NCI-H446 treated with DMSO at 0.1 percent for 48 hours (cell line): Measurements from ENCODE around the gene SHISA7.

Experiments used
- DNase-seq: peaks from one replicate; lab custom pipeline; 2025; lab: John Stamatoyannopoulos, UW

Gene SHISA7

DNA sequence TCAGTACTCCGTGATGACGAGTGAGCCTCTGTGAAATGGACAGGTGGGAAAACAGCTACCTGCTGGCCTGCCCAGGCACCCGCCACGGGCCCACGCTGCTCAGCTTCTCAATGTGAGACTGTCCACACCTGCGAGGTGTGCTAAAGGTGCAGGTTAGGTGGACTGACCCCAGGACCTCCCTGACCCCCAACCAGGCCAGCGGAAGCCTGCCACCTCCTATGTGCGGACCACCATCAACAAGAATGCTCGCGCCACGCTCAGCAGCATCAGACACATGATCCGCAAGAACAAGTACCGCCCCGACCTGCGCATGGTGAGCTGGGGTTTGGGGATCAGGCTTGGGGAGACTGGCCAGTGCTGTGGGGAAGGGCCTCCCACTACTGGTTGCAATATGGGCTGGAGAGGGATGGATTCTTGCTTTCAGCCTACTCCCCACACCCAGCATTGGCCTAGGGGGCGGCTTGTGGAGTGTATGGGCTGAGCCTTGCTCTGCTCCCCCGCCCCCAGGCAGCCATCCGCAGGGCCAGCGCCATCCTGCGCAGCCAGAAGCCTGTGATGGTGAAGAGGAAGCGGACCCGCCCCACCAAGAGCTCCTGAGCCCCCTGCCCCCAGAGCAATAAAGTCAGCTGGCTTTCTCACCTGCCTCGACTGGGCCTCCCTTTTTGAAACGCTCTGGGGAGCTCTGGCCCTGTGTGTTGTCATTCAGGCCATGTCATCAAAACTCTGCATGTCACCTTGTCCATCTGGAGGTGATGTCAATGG, 55.2 kb downstream of the SHISA7 start:
- DNase-seq: no peak

DNA sequence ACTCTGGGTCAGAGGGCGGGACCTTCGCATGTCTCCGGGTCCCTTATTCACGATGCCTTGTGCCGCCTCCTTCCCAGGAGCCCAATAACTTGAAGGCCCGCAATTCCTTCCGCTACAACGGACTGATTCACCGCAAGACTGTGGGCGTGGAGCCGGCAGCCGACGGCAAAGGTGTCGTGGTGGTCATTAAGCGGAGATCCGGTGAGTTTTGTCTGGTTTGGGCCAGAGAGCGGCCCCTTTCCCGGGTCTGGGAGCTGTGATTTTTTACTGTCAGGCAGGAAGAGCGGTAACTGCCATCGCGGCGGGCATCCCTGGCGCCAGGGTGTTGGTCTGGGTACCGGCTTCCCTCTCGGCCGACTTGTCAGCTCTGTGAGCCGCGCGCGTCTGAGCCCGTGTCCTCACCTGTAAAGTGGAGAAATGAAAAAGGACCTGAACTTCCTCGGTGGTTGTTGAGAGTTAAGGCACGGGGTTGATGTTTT, 56.6 kb downstream of the SHISA7 start:
- no peak for DNase-seq

DNA sequence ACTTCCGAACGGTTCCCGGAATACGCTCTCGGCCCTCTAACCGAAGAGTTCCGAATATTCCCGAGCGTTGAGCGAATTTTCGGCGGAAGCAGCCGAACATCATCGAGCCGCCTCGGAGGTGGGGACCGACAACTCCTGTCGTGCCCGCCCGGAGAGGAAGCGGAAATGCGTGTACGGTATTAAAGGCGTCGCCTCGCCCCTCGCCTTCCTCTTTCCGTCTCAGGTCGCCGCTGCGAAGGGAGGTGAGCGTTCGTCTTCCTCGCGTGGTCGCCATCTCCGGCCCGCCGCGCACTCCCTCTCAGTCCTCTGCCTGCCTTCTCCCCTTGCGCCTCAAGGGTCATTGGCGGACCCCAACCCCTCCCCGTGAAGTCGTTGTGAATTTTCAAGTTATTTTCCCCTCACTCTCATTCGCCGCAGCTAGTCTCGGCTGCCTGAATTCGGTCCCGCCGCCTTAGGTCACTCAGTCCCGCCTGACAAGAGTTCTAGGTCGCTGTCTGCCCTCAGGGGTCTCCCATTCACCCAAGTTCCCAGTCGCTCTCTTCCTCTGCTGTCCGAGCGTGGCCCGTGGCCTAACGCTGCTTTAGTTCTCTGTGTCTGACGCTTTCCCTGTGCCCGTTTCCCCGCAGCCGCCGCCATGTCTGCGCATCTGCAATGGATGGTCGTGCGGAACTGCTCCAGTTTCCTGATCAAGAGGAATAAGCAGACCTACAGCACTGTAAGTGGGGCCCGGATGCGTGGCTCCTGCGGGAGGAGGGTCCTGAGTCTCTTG, 57.2 kb downstream of the SHISA7 start, which contains the start of gene RPL28:
TSS of gene RPL28 (plus strand) at position 209 of the 769 bp plus-strand sequence. CDS start at position 635, 426 bp downstream.
- peak; percentile 96 for DNase-seq

DNA sequence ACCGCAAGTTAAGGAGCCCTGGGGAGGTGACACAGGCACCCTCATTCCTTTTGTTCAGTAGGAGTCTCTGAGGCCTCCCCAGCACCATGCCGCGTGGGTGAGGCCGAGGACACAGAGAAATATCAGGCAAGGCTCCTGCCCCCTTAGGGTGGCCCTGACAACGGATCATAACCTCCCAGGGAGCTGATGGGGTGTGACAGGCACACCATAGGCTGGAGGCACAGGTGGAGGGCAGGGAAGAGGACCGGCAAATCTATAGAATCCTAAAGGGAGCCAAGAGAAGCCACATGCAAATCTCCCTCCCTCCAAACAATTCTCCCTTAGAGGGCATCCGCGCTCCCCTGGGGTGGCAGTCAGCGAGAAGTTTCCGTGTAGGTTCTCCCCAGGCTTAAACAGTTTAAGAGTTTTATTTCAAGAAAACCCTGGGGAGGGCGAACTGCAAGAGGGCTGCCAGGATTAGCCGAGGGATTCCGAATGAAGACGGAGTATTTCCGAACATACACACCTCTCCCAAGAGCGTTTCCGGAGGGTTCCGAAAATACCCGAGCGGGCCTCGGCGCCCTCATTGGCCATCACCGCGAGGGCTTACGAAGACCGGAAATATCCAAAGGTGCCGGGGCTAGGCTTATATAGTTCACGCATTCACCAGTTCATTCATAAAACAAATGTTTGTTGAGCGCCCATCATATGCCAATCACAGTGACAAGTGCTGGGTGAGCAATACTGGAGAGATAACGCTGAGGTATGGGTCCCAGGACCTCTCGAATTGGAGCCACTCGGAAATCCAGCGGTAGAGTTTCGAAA, 58.0 kb downstream of the SHISA7 start:
- DNase-seq: peak; percentile 95

DNA sequence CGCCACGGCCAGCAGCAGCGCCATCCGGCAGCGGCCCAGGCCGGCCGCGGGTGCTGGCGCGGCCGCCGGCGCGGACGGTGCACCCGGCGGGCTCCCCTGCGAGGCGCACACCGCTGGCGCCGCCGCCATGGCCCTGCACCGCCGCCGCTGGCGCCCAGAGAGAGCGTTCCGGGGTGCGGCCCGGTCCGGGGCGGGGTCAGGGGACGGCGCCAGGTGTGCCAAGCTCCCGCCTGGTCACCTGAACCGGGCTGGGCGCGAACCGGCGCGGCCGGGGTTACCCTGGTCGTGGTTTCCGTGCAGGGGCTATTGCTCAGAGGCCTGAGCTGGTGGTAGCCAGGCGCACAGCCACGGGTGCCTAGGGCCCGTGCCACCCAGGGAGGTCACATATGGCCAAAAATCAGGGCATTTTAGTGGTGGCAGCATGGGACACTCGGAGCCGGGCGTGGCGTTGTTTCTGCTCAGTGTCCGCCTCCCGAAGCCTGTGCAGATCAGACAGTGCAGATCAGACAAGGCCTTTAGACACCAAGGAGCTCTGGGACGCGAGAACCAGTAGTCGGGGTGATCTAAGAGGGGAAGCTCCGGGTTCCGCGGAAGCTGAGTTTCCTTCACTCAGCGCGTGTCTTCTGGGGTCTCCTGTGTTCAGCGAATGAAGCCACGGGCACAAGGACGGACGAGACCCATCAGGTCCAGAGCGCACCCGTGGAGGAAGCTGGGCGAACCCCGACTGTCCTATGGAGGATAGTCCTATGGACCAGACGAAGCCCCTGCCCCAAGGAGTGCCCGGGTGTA, 58.8 kb downstream of the SHISA7 start, which contains the start of gene TMEM238:
TSS of gene TMEM238 (minus strand) at position 162 of the 789 bp plus-strand sequence. CDS start at position 129, 33 bp downstream.
- DNase-seq: no peak

DNA sequence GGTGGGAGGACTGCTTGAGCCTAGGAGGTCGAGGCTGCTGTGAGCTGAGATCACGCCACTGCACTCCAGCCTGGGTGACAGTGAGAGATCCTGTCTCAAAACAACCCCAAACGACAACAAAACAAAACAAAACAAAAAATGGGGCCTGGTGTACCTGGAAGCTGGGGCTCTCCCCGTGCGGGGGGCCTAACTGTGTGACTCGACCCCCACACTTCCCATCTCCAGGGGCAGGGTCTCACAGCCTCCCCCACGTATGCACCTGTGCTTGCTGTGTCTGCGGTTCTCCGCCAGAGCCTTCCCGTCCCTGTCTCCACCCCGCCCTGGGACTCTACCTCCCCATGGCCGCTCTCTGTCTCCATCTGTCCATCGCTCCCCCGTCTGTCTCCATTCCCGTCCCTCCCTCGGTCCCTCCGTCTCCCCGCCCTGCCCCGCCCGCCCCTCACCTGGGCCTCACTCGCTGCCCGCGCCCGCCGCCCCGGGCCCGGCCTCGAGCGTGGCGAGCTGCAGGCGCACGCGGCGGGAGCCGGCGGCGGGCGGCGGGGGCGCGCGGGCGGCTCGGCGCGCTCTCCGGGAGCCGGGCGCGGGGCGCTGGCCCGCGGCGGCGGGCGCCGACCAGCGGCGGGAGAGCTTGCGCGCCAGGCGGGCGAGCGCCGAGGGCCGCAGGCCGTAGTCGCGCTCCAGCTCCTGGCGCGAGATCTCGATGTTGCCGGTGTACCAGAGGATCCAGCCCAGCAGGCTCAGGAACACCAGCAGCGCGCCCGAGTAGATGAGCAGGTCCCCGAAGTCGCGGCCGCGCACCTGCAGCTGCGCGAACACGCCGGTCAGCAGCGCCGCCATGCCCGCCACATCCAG, 59.6 kb downstream of the SHISA7 start:
- DNase-seq: peak; percentile 44

DNA sequence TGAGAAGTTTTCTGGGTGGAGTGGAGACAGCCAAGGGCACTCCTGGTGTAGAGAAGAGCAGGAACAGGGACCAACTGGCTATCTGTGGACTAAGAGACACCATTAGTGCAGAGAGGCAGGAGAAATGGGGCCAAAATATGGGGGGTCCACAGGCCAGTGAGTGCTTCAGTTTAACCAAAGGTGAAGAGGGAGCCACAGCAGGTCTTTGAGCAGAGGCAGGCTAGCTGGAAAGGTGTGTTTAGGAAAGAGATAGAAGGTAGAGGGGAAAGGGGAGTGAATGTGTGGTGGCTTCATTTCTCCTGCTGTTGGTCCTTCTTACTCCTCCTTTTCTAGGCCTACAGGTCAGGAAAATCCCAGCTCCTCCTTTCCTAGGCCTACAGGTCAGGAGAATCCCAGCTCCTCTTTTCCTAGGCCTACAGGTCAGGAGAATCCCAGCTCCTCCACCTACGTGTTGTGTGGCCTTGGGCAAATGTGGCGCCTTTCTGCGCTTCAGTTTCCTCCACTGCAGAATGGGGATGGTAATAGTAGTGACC, 60.5 kb downstream of the SHISA7 start:
- no peak for DNase-seq

DNA sequence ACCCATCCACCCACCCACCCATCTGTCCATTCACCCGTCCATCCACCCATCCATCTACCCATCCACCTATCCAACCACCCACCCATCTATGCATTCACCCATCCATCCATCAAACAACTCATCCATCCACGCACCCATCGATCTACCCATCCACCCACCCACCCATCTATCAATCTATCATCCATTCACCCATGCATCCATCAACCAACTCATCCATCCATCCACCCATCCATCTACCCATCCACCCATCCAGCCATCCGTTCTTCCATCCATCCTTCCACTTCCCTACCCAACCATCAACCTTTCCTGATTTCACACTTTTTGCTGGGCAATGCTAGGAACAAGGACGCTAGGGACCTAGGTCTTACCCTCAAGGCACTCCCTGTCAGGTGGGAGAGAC, 61.1 kb downstream of the SHISA7 start:
- no peak for DNase-seq

DNA sequence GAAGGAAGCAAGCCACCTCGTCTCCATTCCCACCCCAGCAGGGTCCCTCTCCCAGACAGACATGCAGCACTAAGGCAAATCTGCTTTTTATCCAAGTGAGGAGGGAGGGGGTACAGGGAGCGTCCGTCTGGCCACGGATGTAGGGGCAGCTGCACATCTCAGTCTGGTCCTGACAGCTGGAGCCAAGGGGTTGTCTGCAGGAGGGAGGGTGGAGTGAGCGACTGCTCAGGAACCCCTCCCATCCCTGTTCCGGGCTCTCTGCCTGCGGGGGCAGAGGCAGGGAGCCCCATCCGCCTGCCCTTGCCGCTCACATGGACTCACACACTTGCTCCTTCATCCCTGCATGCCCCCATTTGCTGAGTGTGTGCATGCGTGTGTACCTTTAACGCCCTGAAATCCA, 63.9 kb downstream of the SHISA7 start:
- DNase-seq: no peak
